IPS-NIHi11 (cell line): ENCODE measurements around the gene ZNF346.
A peak's percentile ranks its signal among the peaks of the same experiment; 100 is the strongest.
"Not testable (repeated sequence)": the region's sequence is repeated elsewhere in the genome, so short reads cannot be mapped to it uniquely, and the experiment has no call there.

Experiments
- DNase-seq: peaks from one replicate; pipeline ENCODE4 v3.0.0; 2012; ENCODE audit warnings: mixed read lengths, low spot score

ZNF346 gene

DNA sequence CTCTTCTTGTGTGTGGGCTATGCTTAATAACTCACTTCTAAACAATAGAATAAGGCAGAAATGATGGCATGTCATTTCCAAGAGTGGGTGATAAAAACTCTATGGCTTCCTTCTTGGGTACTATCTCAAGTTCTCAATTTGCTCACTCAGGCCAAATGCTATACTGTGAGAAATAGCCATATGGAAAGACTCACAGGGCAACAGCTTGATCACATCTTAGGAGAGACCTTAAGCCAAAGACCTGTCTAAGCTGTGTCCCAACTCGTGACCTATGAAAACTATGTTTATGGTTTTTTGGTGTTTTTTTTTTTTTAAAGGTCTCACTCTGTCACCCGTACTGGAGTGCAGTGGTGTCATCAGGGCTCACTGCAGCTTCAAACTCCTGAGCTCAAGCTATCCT is 13.8 kb upstream of the ZNF346 start:
- no peak for DNase-seq

DNA sequence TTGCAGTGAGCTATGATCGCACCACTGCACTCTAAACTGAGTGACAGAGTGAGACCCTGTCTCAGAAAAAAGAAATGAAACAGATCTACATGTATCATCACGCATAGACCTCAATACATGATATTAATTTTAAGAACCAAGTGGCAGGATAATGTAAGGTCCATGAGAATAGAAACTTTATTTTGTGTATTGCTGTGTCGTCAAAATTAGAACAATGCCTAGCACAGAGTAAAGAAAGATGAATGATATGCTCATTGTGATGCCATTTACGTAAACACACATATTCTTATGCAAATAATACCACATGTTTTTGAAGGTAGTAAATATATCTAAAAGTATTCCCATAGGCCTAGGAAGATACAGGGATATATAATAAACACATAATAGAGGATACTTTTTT is 12.3 kb upstream of the ZNF346 start:
- DNase-seq = no peak

GRCh38 chr5:177015156-177015555 is 7.3 kb upstream of the ZNF346 start:
- DNase-seq = no peak

DNA sequence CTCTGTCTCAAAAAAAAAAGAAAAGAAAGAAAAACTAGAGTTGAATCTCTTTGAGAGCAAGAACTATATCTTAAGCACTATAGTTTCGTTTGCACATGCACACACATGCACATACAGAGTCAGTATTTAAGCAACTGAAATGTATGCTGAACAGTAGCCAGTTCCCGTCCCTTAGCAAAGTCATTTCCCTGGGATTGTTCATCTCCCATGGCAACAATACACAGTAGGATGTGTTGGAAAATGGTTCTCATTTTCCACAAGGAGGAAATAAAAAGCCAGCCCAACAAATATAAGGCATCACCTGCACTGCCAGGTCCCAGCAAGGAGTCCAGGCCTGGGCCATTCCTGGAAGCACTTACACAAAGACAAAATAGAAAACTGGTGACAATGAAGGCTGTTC is 4.2 kb upstream of the ZNF346 start:
- no peak for DNase-seq

DNA sequence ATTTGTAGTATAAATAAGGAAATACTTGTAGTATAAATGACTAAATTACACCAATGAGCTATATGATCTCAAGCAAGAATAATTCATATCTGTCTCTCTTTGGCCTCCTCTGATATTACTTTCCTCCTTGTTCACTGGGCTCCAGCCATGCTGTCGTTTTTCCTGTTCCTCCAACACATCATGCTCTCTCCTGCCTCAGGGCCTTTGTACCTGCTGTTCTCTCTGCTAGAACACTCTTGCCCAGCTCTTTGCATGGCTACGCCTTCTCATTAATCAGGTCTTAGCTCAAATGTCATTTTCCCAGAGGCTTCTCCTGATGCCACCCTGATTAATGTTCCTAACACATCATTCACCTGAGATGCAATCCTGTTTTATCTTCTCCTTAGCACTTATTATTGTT is 2.5 kb upstream of the ZNF346 start:
- no peak for DNase-seq

- peak; percentile 26 for DNase-seq
Measured at GRCh38 chr5:177023303-177023664, 788 bp downstream of the ZNF346 start.

GRCh38 chr5:177024559-177024958 is 2.1 kb downstream of the ZNF346 start:
- DNase-seq = no peak

DNA sequence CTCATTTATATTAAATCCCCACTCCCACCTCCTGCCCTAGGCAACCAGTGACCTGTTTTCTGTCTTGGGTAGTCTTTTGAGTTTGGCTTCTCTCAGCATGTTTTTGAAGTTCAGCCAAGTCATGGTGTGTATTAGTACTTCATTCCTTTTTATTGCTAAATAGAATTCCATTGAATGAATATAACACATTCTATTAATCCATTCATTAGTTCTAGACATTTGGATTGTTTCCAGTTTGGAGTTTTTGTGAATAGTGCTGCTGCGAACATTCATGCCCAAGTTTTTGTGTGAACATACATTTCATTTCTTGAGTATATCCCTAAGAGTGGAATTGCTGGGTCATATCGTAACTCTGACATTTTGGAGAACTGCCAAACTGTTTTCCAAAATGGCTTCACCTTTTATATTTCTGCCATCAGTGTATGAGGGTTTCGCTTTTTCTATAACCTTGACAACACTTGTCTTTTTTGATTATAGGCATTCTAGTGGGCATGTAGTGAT is 2.7 kb downstream of the ZNF346 start:
- no peak for DNase-seq

- no peak for DNase-seq
Measured at GRCh38 chr5:177027665-177028064, 5.2 kb downstream of the ZNF346 start.

GRCh38 chr5:177029498-177029897 is 7.0 kb downstream of the ZNF346 start:
- no peak for DNase-seq

DNA sequence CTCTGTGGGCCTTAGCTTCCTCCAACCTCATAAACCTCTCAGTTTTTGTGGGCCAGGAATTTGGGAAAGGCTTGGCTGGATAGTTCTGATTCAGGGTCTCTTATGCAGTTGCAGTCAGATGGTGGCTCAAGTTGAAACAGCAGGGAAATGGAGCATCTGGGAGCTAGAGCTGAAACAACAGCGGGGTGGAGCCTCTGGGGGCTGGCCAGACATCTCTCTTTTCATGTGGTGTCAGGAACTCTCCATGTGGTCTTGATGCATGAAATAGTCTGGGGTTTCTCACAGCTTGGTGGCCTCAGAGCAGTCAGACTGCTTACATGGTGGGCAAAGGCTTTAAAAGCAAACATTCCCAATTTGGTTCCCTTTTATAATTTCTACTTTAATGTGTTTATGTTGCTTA is 13.5 kb downstream of the ZNF346 start:
- peak; percentile 71 for DNase-seq

DNA sequence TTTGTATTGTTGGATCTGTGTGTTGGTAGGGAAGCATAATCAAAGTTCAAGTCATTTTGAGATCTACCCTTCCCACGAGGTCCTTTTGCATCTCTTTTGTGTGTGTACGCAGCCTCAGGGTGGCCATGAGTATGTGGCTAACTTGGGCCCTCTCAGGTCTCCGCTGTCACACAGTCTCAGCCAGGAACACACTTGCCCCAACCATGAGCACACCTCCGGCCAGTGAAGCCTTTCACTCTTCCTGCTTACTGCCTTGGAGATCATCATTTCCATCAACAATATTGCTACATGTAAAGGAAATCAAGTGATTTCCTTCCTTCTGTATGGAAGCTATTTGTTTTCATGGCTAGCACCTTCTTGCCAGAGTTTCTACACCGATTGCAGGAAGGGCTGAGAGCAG is 13.9 kb downstream of the ZNF346 start:
- peak; percentile 23 for DNase-seq

DNA sequence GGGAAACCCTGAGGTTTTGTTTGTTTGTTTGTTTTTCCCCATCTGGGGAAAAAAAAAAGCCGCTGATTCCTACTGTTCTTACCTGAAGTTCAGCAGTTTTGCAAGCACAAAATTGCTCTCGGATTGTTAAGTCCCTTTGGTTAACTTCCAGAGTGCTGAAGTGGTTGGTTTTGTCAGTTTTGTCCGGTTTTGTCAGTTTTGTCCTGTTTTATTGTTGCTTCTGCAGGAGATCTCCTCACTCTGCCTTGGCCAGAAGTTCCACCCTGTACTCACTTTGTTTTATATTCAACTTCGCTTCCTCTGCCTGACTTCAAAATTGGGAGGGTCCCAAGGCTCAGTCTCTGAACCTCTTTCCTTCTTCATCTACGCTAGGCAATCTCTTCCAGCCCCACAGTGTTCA is 14.4 kb downstream of the ZNF346 start:
- DNase-seq = no peak

DNA sequence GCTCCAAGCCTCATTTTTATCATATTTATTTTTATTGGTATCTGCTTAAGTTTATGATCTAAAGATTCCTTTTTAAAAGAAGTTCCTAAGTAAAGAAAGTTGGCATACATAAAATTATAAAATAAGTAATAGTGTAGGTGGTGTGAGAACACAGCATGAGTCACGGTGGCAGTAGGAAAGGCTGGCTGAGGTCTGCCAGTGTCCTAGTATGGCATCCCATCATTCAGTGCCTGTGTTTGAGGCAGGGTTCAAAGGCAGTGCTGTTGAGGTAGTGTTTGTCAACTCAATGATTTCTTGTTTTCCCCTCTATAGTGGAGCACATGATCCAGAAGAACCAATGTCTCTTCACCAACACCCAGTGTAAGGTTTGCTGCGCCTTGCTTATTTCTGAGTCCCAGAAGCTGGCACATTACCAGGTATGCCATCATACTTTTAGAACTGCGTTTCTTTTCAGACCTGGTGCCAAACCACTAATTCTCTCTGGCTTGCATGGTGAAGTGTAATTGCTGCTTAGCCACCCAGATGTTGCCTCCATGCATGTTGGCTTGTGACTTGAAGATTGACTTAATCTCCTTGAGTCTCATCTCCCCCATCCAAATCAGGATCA is 18.4 kb downstream of the ZNF346 start:
- no peak for DNase-seq

- DNase-seq = no peak
Measured at GRCh38 chr5:177041936-177042335, 19.4 kb downstream of the ZNF346 start.

DNA sequence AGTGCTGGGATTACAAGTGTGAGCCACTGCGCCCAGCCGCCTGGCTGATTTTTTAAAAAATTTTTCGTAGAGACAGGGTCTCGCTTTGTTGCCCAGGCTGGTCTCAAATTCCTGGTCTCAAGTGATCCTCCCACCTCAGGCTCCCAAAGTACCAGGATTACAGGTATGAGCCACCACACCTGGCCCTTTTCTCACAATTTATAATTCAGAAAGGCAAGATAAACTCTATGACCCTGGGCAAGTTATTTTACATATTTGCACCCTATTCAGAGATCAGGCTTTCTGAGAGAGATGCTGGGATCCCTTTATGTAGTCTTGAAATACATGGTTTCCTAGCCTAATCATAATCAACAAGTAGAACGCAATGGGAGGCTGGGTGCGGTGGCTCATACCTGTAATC is 20.6 kb downstream of the ZNF346 start:
- no peak for DNase-seq

- DNase-seq = no peak
Measured at GRCh38 chr5:177043958-177044357, 21.5 kb downstream of the ZNF346 start.

DNA sequence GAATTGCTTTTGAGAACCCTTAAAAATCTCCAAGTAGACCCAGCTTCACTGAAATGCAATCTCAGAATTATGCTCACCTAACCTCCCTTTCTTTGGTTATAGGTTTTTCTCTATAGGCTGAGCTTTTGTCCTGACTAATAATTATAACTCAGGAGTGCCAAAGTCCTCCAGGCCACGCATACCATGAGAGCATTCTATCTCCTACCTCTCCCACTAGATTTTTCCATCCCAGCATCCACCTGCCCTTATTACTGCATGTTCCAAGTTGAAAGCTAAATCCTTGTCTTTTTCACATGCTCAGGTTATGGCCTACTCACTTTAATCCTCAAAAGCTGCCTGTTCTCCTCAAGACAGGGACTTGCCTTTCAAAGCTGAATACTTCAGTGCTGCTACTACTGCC is 22.1 kb downstream of the ZNF346 start:
- DNase-seq = no peak

DNA sequence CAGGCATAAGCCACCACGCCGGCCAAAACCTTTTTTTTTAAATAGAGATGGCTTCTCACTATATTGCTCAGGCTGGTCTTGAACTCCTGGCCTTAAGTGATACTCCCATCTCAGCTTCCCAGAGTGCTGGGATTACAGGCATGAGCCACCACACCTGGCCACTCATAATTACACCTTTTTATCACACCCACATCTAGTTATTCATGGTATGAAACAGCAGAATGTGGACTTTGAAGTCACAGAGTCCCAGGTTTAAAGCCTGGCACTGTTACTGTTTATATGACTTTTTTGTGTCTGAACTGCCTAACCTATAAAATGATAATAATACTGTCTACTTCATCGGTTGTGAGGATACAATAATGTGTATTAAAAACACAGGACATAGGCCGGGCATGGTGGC is 23.1 kb downstream of the ZNF346 start:
- no peak for DNase-seq

- not testable (repeated sequence) for DNase-seq
Measured at GRCh38 chr5:177048531-177048930, 26.0 kb downstream of the ZNF346 start.

DNA sequence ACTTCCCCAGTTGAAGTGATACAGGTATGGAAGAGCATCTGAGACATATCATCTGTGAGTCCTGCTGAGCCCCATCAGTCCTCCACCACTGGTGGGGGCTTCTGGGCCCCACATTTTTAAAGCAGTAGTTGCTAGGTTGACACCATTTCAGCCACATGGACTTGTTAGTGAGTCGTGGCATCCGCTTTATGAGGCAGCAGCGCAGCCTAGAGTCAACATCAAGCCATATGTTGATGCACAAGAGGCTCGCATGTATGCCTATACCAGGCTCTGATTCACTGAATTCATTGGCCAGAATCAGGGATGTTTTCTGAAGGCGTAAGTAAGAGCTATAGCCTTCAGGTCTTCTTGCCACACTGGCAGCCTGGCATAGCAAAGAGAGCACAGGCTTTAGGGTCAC is 26.8 kb downstream of the ZNF346 start:
- no peak for DNase-seq

GRCh38 chr5:177064500-177065277 is 42.2 kb downstream of the ZNF346 start:
- DNase-seq = no peak

DNA sequence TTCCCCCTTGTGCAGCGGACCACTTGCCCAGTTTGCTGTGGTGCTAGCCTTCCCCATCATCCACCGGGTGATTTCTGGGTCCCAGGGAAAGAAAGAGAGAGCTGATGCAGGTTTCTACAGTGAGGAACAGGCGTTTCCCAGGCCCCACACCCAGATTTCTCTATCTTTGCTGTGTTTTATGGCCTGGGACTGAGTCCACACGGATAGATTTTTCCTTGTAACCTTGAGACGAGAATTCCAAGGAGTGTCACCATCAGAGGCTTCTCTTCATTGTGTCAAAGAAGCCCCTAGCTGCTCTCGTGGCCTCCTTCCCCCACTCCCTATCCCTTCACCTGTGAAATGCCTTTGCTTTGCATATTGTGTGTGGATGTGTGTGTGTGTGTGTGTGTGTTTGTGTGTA is 43.0 kb downstream of the ZNF346 start:
- DNase-seq = no peak

GRCh38 chr5:177066224-177066623 is 43.7 kb downstream of the ZNF346 start:
- no peak for DNase-seq
